SK-N-MC (cell line): ENCODE results near the gene ERVK3-1.

Experiments
- EZH2 ChIP-seq: fragments of 200-600 bp; sonication (generic); IDR thresholded peaks from one replicate; pipeline ENCODE4 v1.6.1; 2017; ENCODE audit warnings: antibody characterized with exemption
- FOXP2 ChIP-seq: optimal IDR thresholded peaks from 2 replicates; pipeline ENCODE3; 2011; ENCODE audit warnings: mild to moderate bottlenecking, moderate library complexity; ENCODE audit not compliant: insufficient read depth; ENCODE audit errors: extremely low read length, control extremely low read depth
- POLR2AphosphoS5 ChIP-seq: IDR thresholded peaks from 2 replicates; pipeline ENCODE4 v1.6.1; 2012; ENCODE audit warnings: mild to moderate bottlenecking, low read depth, low read length, borderline replicate concordance

DNA sequence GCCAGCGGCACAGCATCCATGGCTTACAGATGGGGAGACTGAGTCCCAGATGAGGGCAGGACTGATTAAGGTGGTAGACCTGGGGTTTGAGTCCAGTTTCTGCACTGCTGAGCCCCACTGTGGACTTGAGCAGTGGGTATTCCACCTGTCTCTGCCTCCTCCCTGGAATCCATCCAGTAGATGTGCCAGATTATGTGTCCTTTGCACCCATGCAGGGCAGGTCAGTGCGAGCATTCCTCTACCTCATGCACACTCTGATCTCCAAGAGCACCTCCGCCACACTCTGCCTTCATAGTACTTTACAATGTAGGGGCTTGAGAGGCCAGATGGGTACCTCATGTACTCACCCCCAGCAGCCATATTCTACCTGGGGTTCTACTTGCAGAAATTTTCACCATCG is 31.6 kb downstream of the ERVK3-1 start:
- no peak for TF ChIP-seq POLR2AphosphoS5
- no peak for TF ChIP-seq EZH2
- TF ChIP-seq FOXP2, result no peak
